NK-92 treated with Interleukin-12 subunit alpha and Interleukin-12 subunit beta, amount 100 ng/mL, for 24 hours (cell line): ENCODE data around the gene DCLRE1A.
"Not testable (repeated sequence)": the region's sequence is repeated elsewhere in the genome, so short reads cannot be mapped to it uniquely, and the experiment has no call there.

ENCODE experiments used
- DNase-seq: peaks from one replicate; lab custom pipeline; 2025; lab: John Stamatoyannopoulos, UW

Gene DCLRE1A

GRCh38 chr10:113857210-113857609 lies 3.3 kb upstream of the DCLRE1A start:
- DNase-seq, result no peak

GRCh38 chr10:113856563-113856962 lies 2.7 kb upstream of the DCLRE1A start:
- no peak for DNase-seq

GRCh38 chr10:113854761-113855588 lies 1.1 kb upstream of the DCLRE1A start:
- peak; percentile 55 for DNase-seq

GRCh38 chr10:113853578-113854012 lies 287 bp downstream of the DCLRE1A start:
- no peak for DNase-seq

- no peak for DNase-seq
These were observed 3.9 kb downstream of the DCLRE1A start for GRCh38 chr10:113849946-113850345.

- no peak for DNase-seq
These were observed 4.6 kb downstream of the DCLRE1A start for GRCh38 chr10:113849140-113849803.

- no peak for DNase-seq
These were observed 7.8 kb downstream of the DCLRE1A start for GRCh38 chr10:113846036-113846435.

- no peak for DNase-seq
These were observed 9.9 kb downstream of the DCLRE1A start for GRCh38 chr10:113843972-113844485.

GRCh38 chr10:113842171-113842570 lies 11.7 kb downstream of the DCLRE1A start:
- no peak for DNase-seq

GRCh38 chr10:113828567-113828966 lies 25.3 kb downstream of the DCLRE1A start:
- not testable (repeated sequence) for DNase-seq

- no peak for DNase-seq
These were observed 28.1 kb downstream of the DCLRE1A start for GRCh38 chr10:113825791-113826190.

- DNase-seq, result no peak
These were observed 30.5 kb downstream of the DCLRE1A start for GRCh38 chr10:113823389-113823788.

- no peak for DNase-seq
These were observed 31.7 kb downstream of the DCLRE1A start for GRCh38 chr10:113822174-113822573.

- DNase-seq, result not testable (repeated sequence)
These were observed 32.6 kb downstream of the DCLRE1A start for GRCh38 chr10:113821306-113821705.

GRCh38 chr10:113820507-113820906 lies 33.4 kb downstream of the DCLRE1A start:
- DNase-seq, result no peak

- DNase-seq, result no peak
These were observed 33.9 kb downstream of the DCLRE1A start for GRCh38 chr10:113819989-113820388.

- not testable (repeated sequence) for DNase-seq
These were observed 39.2 kb downstream of the DCLRE1A start for GRCh38 chr10:113814700-113815099.

- no peak for DNase-seq
These were observed 45.7 kb downstream of the DCLRE1A start for GRCh38 chr10:113808168-113808567.

- DNase-seq, result no peak
These were observed 47.4 kb downstream of the DCLRE1A start for GRCh38 chr10:113806503-113806902.

- DNase-seq, result no peak
These were observed 50.9 kb downstream of the DCLRE1A start for GRCh38 chr10:113802997-113803396.

GRCh38 chr10:113801569-113801968 lies 52.3 kb downstream of the DCLRE1A start:
- no peak for DNase-seq

GRCh38 chr10:113791691-113792090 lies 62.2 kb downstream of the DCLRE1A start:
- no peak for DNase-seq

GRCh38 chr10:113788604-113789083 lies 65.2 kb downstream of the DCLRE1A start:
- DNase-seq, result no peak
